PC-3 (cell line): ENCODE results near the gene ABCC2. TPM values are rescaled to one million over a fixed set of nuclear protein-coding genes. Genes with fewer than 3 reads are reported as not detected.

ENCODE experiments used
- ATAC-seq: fragments of 200-7000 bp; cut with Tn5 transposase; 2 replicates; pipeline ENCODE4 v1.9.1; 2020; ENCODE audit warnings: mild to moderate bottlenecking, moderate library complexity
- BruUV-seq: library from RNA; stranded (reverse); fragments of 400-500 nt; replicated peaks from 2 replicates; lab custom pipeline; 2021; lab: Mats Ljungman, UMichigan
- CTCF ChIA-PET: fragments of 300-600 bp; sonication (Branson Sonifier 250); formaldehyde crosslinking; loops from one replicate; lab custom pipeline; 2022; ENCODE audit warnings: antibody characterized with exemption; lab: Charles Lee
- POLR2A ChIA-PET: fragments of 300-600 bp; sonication (Branson Sonifier 250); formaldehyde crosslinking; loops from one replicate; lab custom pipeline; 2022; ENCODE audit warnings: antibody characterized with exemption; ENCODE audit not compliant: unreplicated experiment; lab: Charles Lee
- DNase-seq: peaks from one replicate; pipeline ENCODE4 v3.0.0-alpha.2; 2015
- H2AFZ ChIP-seq: fragments of 300-600 bp; sonication (generic); 2 replicates; pipeline ENCODE4 v1.6.0; 2016; ENCODE audit warnings: antibody characterized with exemption, low read length
- H3F3A ChIP-seq: fragments of 300-600 bp; sonication (generic); one replicate; pipeline ENCODE4 v1.6.0; 2017; ENCODE audit warnings: antibody characterized with exemption, low read length, control low read depth, mild to moderate bottlenecking; ENCODE audit not compliant: unreplicated experiment
- H3K27ac ChIP-seq: fragments of 300-600 bp; sonication (generic); 2 replicates; pipeline ENCODE4 v1.5.1; 2016; ENCODE audit warnings: mild to moderate bottlenecking, low read length
- H3K27me3 ChIP-seq: fragments of 300-600 bp; sonication (generic); 2 replicates; pipeline ENCODE4 v1.6.1; 2016; ENCODE audit warnings: low read length, mixed read lengths
- H3K36me3 ChIP-seq: fragments of 300-600 bp; sonication (generic); 2 replicates; pipeline ENCODE4 v1.6.1; 2016; ENCODE audit warnings: low read depth, mixed run types, low read length, mixed read lengths
- H3K4me1 ChIP-seq: fragments of 300-600 bp; sonication (generic); 2 replicates; pipeline ENCODE4 v1.5.1; 2016; ENCODE audit warnings: low read length; ENCODE audit not compliant: insufficient read depth
- H3K4me2 ChIP-seq: fragments of 300-600 bp; sonication (generic); 2 replicates; pipeline ENCODE4 v1.6.0; 2016; ENCODE audit warnings: low read length
- H3K4me3 ChIP-seq: fragments of 300-600 bp; sonication (generic); 2 replicates; pipeline ENCODE4 v1.5.1; 2016; ENCODE audit warnings: mild to moderate bottlenecking, low read length, mixed read lengths
- H3K79me2 ChIP-seq: fragments of 300-600 bp; sonication (generic); 2 replicates; pipeline ENCODE4 v1.6.1; 2017; ENCODE audit warnings: low read length, mixed read lengths
- H3K9ac ChIP-seq: fragments of 300-600 bp; sonication (generic); 2 replicates; pipeline ENCODE4 v1.6.0; 2016; ENCODE audit warnings: mild to moderate bottlenecking, low read length
- H3K9me2 ChIP-seq: fragments of 300-600 bp; sonication (generic); replicated peaks from 2 replicates; pipeline ENCODE4 v1.6.1; 2016; ENCODE audit warnings: mixed run types, low read length, mixed read lengths
- H3K9me3 ChIP-seq: fragments of 300-600 bp; sonication (generic); 2 replicates; pipeline ENCODE4 v1.6.1; 2016; ENCODE audit warnings: low read length, mixed read lengths
- H4K20me1 ChIP-seq: fragments of 300-600 bp; sonication (generic); 2 replicates; pipeline ENCODE4 v1.6.1; 2016; ENCODE audit warnings: low read length, mixed read lengths
- CTCF ChIP-seq: fragments of 300-600 bp; sonication (generic); conservative IDR thresholded peaks from 2 replicates; pipeline ENCODE4 v1.5.1; 2017; ENCODE audit warnings: antibody characterized with exemption, low read depth, mild to moderate bottlenecking, low read length
- EZH2 ChIP-seq: fragments of 300-600 bp; sonication (generic); IDR thresholded peaks from one replicate; pipeline ENCODE4 v1.6.1; 2017; ENCODE audit warnings: antibody characterized with exemption, mild to moderate bottlenecking, low read length; ENCODE audit not compliant: unreplicated experiment
- EZH2phosphoT487 ChIP-seq: fragments of 300-600 bp; sonication (generic); IDR thresholded peaks from 2 replicates; pipeline ENCODE4 v1.6.1; 2018; ENCODE audit warnings: mild to moderate bottlenecking, antibody characterized with exemption, low read length, borderline replicate concordance
- intact Hi-C: fragments of 100-400 bp; cut with micrococcal nuclease; formaldehyde crosslinking; loops from 2 replicates; pipeline ENCODE4 v1.9.0; 2023
- total RNA-seq: library from RNA; depleted of rRNA; stranded (reverse); fragments of >200 nt; gene quantifications from 2 replicates; pipeline ENCODE4 v1.2.3, GENCODE V29; 2014

The ABCC2 gene
- total RNA-seq, 1 experiment from 2014 or later, result 2.4 TPM

DNA sequence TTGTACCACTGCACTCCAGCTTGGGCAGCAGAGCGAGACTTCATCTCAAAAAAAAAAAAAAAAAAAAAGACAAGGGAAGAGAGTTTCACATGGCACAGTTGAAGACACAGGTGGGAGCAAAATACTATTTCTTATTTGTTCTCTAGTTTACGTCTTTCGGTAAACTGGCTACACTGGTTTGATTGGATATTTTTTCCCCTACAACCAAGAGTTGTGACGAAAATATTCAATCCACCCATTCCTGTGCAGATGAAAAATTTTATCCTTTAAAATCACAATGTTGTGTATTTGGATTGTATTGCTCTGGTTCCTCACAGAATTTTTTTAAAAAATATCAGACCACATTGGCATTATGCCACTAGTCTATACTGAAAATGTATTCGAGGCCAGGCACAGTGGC is 14.5 kb upstream of the ABCC2 start:
- ATAC-seq (no peak), DNase-seq (no peak)
- CTCF ChIA-PET, result no interaction called here
- H3K9me2 ChIP-seq, result no peaks in the 10 kb centered on the region
- no peaks in the 10 kb centered on the region for H3K9me3 ChIP-seq
- no peak overlapping the region for H3K4me3 ChIP-seq
- H3K27ac ChIP-seq, result no peak overlapping the region
- no peaks in the 10 kb centered on the region for H3K27me3 ChIP-seq
- no peaks in the 10 kb centered on the region for H3K79me2 ChIP-seq
- no peaks in the 10 kb centered on the region for H3F3A ChIP-seq
- TF ChIP-seq EZH2, result no peak
- TF ChIP-seq EZH2phosphoT487, result no peak
- TF ChIP-seq CTCF, result no peak
- intact Hi-C loops, result no loop called here
- no peak overlapping the region for H2AFZ ChIP-seq
- no peaks in the 10 kb centered on the region for H3K36me3 ChIP-seq
- no peaks in the 10 kb centered on the region for H3K4me1 ChIP-seq
- no TSS peak for BruUV-seq
- H3K4me2 ChIP-seq, result no peak overlapping the region
- no peaks in the 10 kb centered on the region for H4K20me1 ChIP-seq
- POLR2A ChIA-PET, result no interaction called here
- no peak overlapping the region for H3K9ac ChIP-seq

DNA sequence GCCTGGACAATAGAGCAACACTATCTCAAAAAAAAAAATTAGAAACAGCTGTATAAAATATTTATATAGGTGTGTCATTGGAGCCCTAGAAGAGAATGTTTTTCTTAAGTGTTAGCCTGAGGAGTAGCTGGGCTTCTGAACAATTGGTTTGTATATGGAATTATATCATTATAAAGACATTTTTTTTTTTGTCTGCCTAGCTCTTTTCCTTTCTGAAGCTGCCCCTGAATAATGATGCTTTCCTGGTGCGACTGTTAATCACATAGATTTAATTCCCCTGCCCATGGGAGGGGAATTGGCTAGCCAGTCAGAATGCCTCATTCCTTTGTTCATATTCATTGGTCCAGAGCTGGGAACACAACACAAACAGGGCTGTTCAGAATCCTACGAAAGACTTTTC is 13.9 kb upstream of the ABCC2 start:
- no peak for ATAC-seq
- no peak overlapping the region for H2AFZ ChIP-seq

More for the DNA sequence above, 13.9 kb upstream of the ABCC2 start:
- H3K9me2 ChIP-seq, result no peaks in the 10 kb centered on the region
- H3F3A ChIP-seq, result no peaks in the 10 kb centered on the region
- no peak overlapping the region for H3K9ac ChIP-seq
- H3K4me3 ChIP-seq, result no peak overlapping the region
- no TSS peak for BruUV-seq
- ChIA-PET POLR2A (no interaction called here), CTCF (no interaction called here)
- H4K20me1 ChIP-seq, result no peaks in the 10 kb centered on the region
- no peak overlapping the region for H3K4me2 ChIP-seq
- TF ChIP-seq EZH2phosphoT487 (no peak), CTCF (no peak), EZH2 (no peak)
- DNase-seq, result no peak
- intact Hi-C loops, result no loop called here
- H3K27me3 ChIP-seq, result no peaks in the 10 kb centered on the region
- H3K4me1 ChIP-seq, result no peaks in the 10 kb centered on the region
- no peaks in the 10 kb centered on the region for H3K9me3 ChIP-seq
- no peaks in the 10 kb centered on the region for H3K36me3 ChIP-seq
- H3K79me2 ChIP-seq, result no peaks in the 10 kb centered on the region
- H3K27ac ChIP-seq, result no peak overlapping the region
